Neutrophil (primary cell): ENCODE results near the gene NCOA1.

Experiments
- H3K27ac ChIP-seq: fragments of 200-600 bp; sonication (generic); 2 replicates; pipeline ENCODE4 v1.5.1; 2016; ENCODE audit warnings: mild to moderate bottlenecking, moderate library complexity
- H3K27me3 ChIP-seq: fragments of 200-600 bp; sonication (generic); 2 replicates; pipeline ENCODE4 v1.6.0; 2016; ENCODE audit warnings: mild to moderate bottlenecking
- H3K36me3 ChIP-seq: fragments of 200-600 bp; sonication (generic); 2 replicates; pipeline ENCODE4 v1.5.1; 2017
- H3K4me1 ChIP-seq, 2 experiments: fragments of 200-600 bp in 1 of 2; sonication (generic) in 1 of 2; 1 replicate in 1 of 2; 2 replicates in 1 of 2; pipeline versions ENCODE4 v1.5.1 to v1.6.1; 2013 to 2016; ENCODE audit warnings: low read depth in 1 of 2, low read length in 1 of 2, mild to moderate bottlenecking in 1 of 2, moderate library complexity in 1 of 2; ENCODE audit not compliant: control insufficient read depth in 1 of 2, insufficient read depth in 1 of 2
- H3K4me3 ChIP-seq, 2 experiments: fragments of 200-600 bp in 1 of 2; sonication (generic) in 1 of 2; 1 replicate in 1 of 2; 2 replicates in 1 of 2; pipeline ENCODE4 v1.5.1; 2013 to 2016; ENCODE audit warnings: low read depth in 1 of 2, low read length in 1 of 2, mild to moderate bottlenecking in 1 of 2, moderate library complexity in 1 of 2
- H3K9me3 ChIP-seq: fragments of 200-600 bp; sonication (generic); 2 replicates; pipeline ENCODE4 v1.5.1; 2016
- CTCF ChIP-seq: fragments of 200-600 bp; sonication (generic); IDR thresholded peaks from 2 replicates; pipeline ENCODE4 v1.5.1; 2016; ENCODE audit warnings: antibody characterized with exemption

Gene NCOA1

GRCh38 chr2:24809316-24810007 lies 318.4 kb downstream of the NCOA1 start:
- H3K36me3 ChIP-seq: peaks cover 6% of the 10 kb centered on the region

GRCh38 chr2:24813691-24814137 lies 322.7 kb downstream of the NCOA1 start:
- Histone ChIP-seq H3K27me3 (no peaks in the 10 kb centered on the region), H3K36me3 (peaks cover 32% of the 10 kb centered on the region), H3K27ac (no peak overlapping the region), H3K4me3 (no peak overlapping the region), H3K9me3 (no peaks in the 10 kb centered on the region), H3K4me1 (no peaks in the 10 kb centered on the region)
- TF ChIP-seq CTCF: no peak

More at GRCh38 chr2:24809316-24810007, 318.4 kb downstream of the NCOA1 start:
- H3K4me3 ChIP-seq: no peak overlapping the region
- H3K27me3 ChIP-seq: no peaks in the 10 kb centered on the region
- no peak for TF ChIP-seq CTCF
- H3K4me1 ChIP-seq: no peaks in the 10 kb centered on the region
- no peak overlapping the region for H3K27ac ChIP-seq
- H3K9me3 ChIP-seq: no peaks in the 10 kb centered on the region

GRCh38 chr2:24814516-24814915 lies 323.5 kb downstream of the NCOA1 start:
- Histone ChIP-seq H3K4me1 (no peaks in the 10 kb centered on the region), H3K9me3 (no peaks in the 10 kb centered on the region), H3K27ac (no peak overlapping the region), H3K36me3 (peaks cover 40% of the 10 kb centered on the region), H3K4me3 (no peak overlapping the region), H3K27me3 (no peaks in the 10 kb centered on the region)
- TF ChIP-seq CTCF: no peak

GRCh38 chr2:24815171-24815570 lies 324.1 kb downstream of the NCOA1 start:
- Histone ChIP-seq H3K4me3 (no peak overlapping the region), H3K9me3 (no peaks in the 10 kb centered on the region), H3K36me3 (peaks cover 46% of the 10 kb centered on the region), H3K4me1 (no peaks in the 10 kb centered on the region), H3K27me3 (no peaks in the 10 kb centered on the region), H3K27ac (no peak overlapping the region)
- no peak for TF ChIP-seq CTCF

- Histone ChIP-seq H3K4me1 (no peaks in the 10 kb centered on the region), H3K36me3 (peaks cover 58% of the 10 kb centered on the region), H3K9me3 (no peaks in the 10 kb centered on the region), H3K27ac (no peak overlapping the region), H3K27me3 (no peaks in the 10 kb centered on the region), H3K4me3 (no peak overlapping the region)
- TF ChIP-seq CTCF: no peak
Measured at GRCh38 chr2:24816404-24816803, 325.4 kb downstream of the NCOA1 start.
